ENCODE data around the gene DCAF5.

DNA sequence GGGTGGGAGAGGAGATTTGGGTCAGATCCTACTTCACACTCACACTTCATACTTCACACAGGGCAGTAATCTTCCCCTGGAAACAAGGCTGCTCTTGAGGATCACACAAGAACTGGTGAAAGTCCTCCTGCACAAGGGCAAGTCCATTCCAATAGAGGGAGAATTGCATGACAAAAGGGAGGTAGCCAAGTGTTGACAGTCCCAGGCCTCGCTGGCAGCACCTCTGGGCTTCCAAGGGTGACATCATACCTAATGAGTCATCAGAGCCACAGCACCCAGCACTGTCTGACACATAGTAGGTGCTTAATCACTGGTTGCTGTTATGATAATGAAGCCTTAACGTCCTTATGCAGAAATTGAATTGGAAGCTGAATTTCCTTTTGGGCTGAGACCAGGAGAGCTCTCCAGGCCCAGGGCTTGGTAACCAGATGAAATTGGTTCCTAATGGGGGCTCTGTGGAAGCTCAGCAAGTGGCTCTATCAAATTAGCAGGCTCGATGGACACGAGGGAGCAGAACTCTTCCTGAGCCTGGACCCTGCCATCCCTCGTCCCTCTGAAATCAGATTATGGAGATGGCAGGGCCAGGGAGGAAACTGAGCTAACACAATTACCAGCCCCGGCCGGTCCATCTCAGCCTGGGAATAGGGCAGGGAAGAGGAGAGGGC is 115.0 kb downstream of the DCAF5 start:
- TF ChIP-seq POLR2A (IDR thresholded peaks at IDR 0.05; ENCODE audit: low read depth, low read length) (no peak), POLR2AphosphoS5 (IDR thresholded peaks at IDR 0.05; ENCODE audit: low read depth, low read length) (no peak)

Data from GM12892 (cell line).